ENCODE results near the gene SMOC2. TPM values are rescaled to one million over a fixed set of nuclear protein-coding genes. Genes with fewer than 3 reads are reported as not detected.

SMOC2 gene
- total RNA-seq, 1 donor from 2014 or later = 0.53 TPM

GRCh38 chr6:168711049-168711640, 270.2 kb downstream of the SMOC2 start:
- Histone ChIP-seq H3K27me3 (ENCODE audit: control insufficient read depth, insufficient read depth, low read length) (no peaks in the 10 kb centered on the region), H3K4me3 (ENCODE audit: low read depth, low read length) (no peak overlapping the region), H3K36me3 (ENCODE audit: control insufficient read depth, insufficient read depth, low read length) (no peaks in the 10 kb centered on the region)
- DNase-seq (ENCODE audit: low read depth) (no peak), FAIRE-seq (no peak)
- TF ChIP-seq, protein P1, sequence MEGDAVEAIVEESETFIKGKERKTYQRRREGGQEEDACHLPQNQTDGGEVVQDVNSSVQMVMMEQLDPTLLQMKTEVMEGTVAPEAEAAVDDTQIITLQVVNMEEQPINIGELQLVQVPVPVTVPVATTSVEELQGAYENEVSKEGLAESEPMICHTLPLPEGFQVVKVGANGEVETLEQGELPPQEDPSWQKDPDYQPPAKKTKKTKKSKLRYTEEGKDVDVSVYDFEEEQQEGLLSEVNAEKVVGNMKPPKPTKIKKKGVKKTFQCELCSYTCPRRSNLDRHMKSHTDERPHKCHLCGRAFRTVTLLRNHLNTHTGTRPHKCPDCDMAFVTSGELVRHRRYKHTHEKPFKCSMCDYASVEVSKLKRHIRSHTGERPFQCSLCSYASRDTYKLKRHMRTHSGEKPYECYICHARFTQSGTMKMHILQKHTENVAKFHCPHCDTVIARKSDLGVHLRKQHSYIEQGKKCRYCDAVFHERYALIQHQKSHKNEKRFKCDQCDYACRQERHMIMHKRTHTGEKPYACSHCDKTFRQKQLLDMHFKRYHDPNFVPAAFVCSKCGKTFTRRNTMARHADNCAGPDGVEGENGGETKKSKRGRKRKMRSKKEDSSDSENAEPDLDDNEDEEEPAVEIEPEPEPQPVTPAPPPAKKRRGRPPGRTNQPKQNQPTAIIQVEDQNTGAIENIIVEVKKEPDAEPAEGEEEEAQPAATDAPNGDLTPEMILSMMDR (IDR thresholded peaks at IDR 0.05; ENCODE audit: insufficient read depth, low read length, severe bottlenecking) = no peak

DNA sequence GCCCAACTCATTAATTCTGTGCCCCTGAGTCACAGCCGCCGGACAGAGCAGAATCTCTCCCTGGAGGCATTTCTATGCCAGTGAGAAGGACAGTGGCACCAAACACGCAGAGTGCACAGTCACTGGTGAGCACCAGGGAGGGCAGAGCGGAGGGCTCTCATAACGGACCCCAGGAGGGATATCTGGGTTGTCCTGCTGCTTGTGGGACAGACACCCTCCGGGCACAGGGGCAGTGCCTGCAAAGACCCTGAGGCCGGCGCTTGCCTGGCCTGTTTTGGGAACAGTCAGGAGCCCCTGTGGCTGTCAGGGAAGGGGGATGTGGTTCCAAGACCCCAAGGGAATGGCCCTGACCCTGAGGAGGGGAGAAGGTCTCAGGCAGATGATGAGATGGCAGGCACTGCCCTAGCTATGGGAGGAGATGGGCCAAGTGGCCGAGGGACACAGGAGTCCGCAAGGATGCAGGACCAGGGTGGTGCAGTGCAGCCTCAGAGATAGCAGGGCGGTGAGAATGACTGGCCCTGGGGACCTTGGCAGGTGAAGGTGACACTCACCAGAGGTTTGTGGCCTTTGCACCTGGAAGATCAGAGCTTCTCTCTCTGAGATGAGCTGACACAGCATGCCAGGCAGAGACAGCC, 270.8 kb downstream of the SMOC2 start:
- no peak for DNase-seq (ENCODE audit: low read depth)
- FAIRE-seq = no peak
- Histone ChIP-seq H3K36me3 (ENCODE audit: control insufficient read depth, insufficient read depth, low read length) (no peaks in the 10 kb centered on the region), H3K27me3 (ENCODE audit: control insufficient read depth, insufficient read depth, low read length) (no peaks in the 10 kb centered on the region), H3K4me3 (ENCODE audit: low read depth, low read length) (no peak overlapping the region)
- TF ChIP-seq, protein P1 (IDR thresholded peaks at IDR 0.05; ENCODE audit: insufficient read depth, low read length, severe bottlenecking) = no peak

DNA sequence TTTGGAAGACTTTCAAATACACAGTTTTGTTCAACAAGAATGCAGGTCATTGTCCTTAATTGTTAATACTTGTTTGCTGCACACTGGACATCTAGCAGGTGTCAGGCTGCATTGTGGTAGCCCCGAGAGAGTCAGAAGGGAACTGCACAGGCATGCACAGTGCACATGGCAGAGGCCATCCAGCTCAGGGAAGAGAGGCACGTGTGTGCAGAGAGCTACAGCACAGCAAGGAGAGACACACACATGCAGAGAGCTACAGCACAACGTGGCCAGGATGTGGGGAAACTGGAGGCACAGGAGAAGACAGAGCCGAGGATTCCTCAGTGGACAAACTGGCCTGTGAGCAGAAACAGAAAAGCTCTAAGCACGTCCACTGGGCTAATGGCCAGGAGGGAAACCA, 272.0 kb downstream of the SMOC2 start:
- TF ChIP-seq, protein P1 (IDR thresholded peaks at IDR 0.05; ENCODE audit: insufficient read depth, low read length, severe bottlenecking) = no peak
- H3K4me3 ChIP-seq (ENCODE audit: low read depth, low read length) = no peak overlapping the region
- no peak for FAIRE-seq
- no peaks in the 10 kb centered on the region for H3K36me3 ChIP-seq (ENCODE audit: control insufficient read depth, insufficient read depth, low read length)
- no peaks in the 10 kb centered on the region for H3K27me3 ChIP-seq (ENCODE audit: control insufficient read depth, insufficient read depth, low read length)
- no peak for DNase-seq (ENCODE audit: low read depth)

DNA sequence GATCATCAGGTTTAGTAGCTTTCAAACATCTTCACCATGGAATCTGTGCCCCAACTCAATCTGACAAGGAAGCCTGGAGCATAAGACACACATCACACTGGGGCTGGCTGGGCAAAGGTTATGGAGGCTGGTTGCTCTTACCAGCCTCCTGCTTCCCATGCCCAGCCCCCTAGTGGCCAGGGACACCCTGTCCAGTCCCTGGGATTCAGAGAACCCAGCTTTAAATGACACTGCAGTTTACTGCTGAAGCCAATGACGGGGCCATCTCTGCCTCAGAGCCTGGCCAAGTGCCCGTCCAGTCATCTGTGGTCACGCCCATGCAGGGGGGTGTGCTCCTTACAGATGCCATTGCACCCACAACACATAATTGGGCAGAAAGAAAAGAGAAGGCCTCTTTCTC, 272.9 kb downstream of the SMOC2 start:
- Histone ChIP-seq H3K36me3 (ENCODE audit: control insufficient read depth, insufficient read depth, low read length) (no peaks in the 10 kb centered on the region), H3K4me3 (ENCODE audit: low read depth, low read length) (no peak overlapping the region), H3K27me3 (ENCODE audit: control insufficient read depth, insufficient read depth, low read length) (no peaks in the 10 kb centered on the region)
- DNase-seq (ENCODE audit: low read depth) (no peak), FAIRE-seq (peak; percentile 55)
- TF ChIP-seq, protein P1 (IDR thresholded peaks at IDR 0.05; ENCODE audit: insufficient read depth, low read length, severe bottlenecking) = peak; percentile 25

GRCh38 chr6:168714547-168715260, 273.7 kb downstream of the SMOC2 start:
- Histone ChIP-seq H3K27me3 (ENCODE audit: control insufficient read depth, insufficient read depth, low read length) (no peaks in the 10 kb centered on the region), H3K36me3 (ENCODE audit: control insufficient read depth, insufficient read depth, low read length) (no peaks in the 10 kb centered on the region), H3K4me3 (ENCODE audit: low read depth, low read length) (no peak overlapping the region)
- TF ChIP-seq, protein P1 (IDR thresholded peaks at IDR 0.05; ENCODE audit: insufficient read depth, low read length, severe bottlenecking) = no peak
- FAIRE-seq = no peak
- no peak for DNase-seq (ENCODE audit: low read depth)
